Large intestine (tissue), 3 donors: ENCODE measurements around the gene EFR3B. TPM values are rescaled to one million over a fixed set of nuclear protein-coding genes. Genes with fewer than 3 reads are reported as not detected.

ENCODE experiments used
- DNase-seq, 2 donors: peaks; one replicate each; pipeline versions ENCODE4 v3.0.0 to v3.0.0-alpha.2; 2013
- H3K27ac ChIP-seq: one replicate; pipeline ENCODE4 v1.5.1; 2013; ENCODE audit warnings: low read length
- H3K27me3 ChIP-seq: 2 replicates; pipeline ENCODE4 v1.6.1; 2013; ENCODE audit warnings: low read length; ENCODE audit not compliant: control insufficient read depth, insufficient read depth
- H3K36me3 ChIP-seq: 2 replicates; pipeline ENCODE4 v1.6.1; 2013; ENCODE audit warnings: low read length; ENCODE audit not compliant: control insufficient read depth, insufficient read depth
- H3K4me1 ChIP-seq: one replicate; pipeline ENCODE4 v1.6.1; 2013; ENCODE audit warnings: low read length; ENCODE audit not compliant: control insufficient read depth, insufficient read depth
- H3K4me3 ChIP-seq: one replicate; pipeline ENCODE4 v1.5.1; 2013; ENCODE audit warnings: low read length
- H3K9me3 ChIP-seq: one replicate; pipeline ENCODE4 v1.6.1; 2013; ENCODE audit warnings: mild to moderate bottlenecking, low read depth, low read length, moderate library complexity; ENCODE audit not compliant: control insufficient read depth
- WGBS: methylation state at CpG from one replicate; pipeline ENCODE4 v1.1.5; 2013; ENCODE audit warnings: low lambda C conversion rate; ENCODE audit not compliant: insufficient coverage; 5-methylcytosine and 5-hydroxymethylcytosine counted together
- polyA plus RNA-seq: library from polyadenylated mRNA; unstranded; fragments of 120-200 nt; gene quantifications from one replicate; pipeline ENCODE4 v1.2.1, GENCODE V29; 2013

EFR3B gene
- polyA plus RNA-seq, 1 donor, result 6.2 TPM

DNA sequence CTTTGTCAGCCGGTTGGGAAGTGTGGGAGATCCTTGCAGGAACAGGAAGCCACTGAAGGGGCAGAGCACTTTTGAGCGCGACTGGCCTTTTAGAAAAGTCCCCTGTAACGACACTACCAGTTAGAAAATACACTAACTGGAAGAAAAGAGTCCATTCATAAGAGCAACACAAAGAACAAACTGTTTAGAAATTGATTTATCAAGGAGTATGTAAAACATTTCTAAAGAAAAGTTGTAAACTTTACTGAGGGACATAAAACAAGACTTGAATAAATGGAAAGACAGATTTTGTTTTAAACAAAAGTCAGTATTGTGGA is 156.3 kb downstream of the EFR3B start:
- H3K27me3 ChIP-seq, result no peaks in the 10 kb centered on the region
- no peak for DNase-seq
- no CpG with 5 or more reads among the region's 4 CpGs for WGBS
- H3K4me1 ChIP-seq, result no peaks in the 10 kb centered on the region
- no peaks in the 10 kb centered on the region for H3K9me3 ChIP-seq
- no peak overlapping the region for H3K27ac ChIP-seq
- H3K36me3 ChIP-seq, result no peaks in the 10 kb centered on the region
- no peak overlapping the region for H3K4me3 ChIP-seq

DNA sequence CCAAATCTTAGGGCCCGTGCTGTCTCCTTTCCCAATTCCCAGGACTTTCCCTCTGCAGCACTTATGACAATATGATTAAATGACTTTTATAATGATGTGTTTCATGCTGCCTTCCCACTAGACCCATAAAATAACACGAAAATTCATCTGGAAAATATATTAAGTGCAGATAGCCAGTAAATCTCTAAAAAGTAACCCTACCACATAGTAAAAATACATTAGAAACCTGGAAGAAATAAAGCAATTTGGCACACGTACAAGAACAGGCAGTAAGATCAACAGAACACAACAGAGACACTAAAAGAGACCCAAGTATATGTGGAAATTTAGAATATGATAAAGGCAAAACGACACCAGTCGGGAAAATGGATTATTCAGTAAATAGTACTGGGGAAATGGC is 156.7 kb downstream of the EFR3B start:
- H3K27ac ChIP-seq, result no peak overlapping the region
- H3K4me1 ChIP-seq, result no peaks in the 10 kb centered on the region
- no peak overlapping the region for H3K4me3 ChIP-seq
- DNase-seq, result no peak
- H3K36me3 ChIP-seq, result no peaks in the 10 kb centered on the region
- no peaks in the 10 kb centered on the region for H3K27me3 ChIP-seq
- H3K9me3 ChIP-seq, result no peaks in the 10 kb centered on the region
- 80% methylated on average over 4 of the region's 5 CpGs for WGBS

DNA sequence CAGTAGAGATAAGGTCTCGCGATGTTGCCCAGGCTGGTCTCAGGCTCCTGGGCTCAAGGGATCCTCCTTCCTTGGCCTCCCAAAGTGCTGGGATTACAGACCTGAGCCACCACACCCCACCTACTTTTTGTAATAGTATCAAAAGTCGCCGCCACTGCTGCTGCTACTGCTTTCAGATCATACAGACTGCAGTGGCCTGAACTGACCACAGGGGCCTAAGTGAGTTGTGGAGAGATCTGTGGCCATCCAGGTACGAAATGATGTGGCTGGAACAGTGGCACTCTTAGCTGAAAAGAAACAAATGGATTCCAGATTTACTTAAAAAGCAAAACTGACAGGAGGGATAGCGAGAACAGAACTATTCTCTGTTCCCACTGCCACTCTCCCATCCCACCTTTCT is 159.4 kb downstream of the EFR3B start:
- no peaks in the 10 kb centered on the region for H3K9me3 ChIP-seq
- H3K36me3 ChIP-seq, result no peaks in the 10 kb centered on the region
- H3K4me3 ChIP-seq, result no peak overlapping the region
- WGBS, result no CpG with 5 or more reads among the region's 6 CpGs
- H3K27ac ChIP-seq, result no peak overlapping the region
- DNase-seq, result no peak
- no peaks in the 10 kb centered on the region for H3K4me1 ChIP-seq
- no peaks in the 10 kb centered on the region for H3K27me3 ChIP-seq

DNA sequence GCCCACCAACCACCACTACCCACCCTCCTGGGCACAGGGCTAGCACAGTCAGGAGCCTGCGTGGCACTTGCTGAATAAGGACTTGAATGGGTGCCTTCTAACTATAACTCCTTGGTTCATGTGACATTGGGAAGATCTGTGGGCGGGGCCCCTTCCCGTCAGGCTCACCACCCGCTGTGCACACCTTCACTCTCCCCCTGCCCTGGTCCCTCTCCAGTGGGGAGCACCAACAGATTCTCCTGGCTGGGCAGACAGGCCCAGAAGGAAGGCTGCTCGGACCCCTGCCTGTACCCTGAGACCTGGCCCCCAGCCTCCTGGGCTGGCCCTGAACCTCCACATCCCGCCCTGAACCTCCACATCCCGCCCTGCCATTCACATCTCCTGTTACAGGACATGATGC is 159.9 kb downstream of the EFR3B start:
- Histone ChIP-seq H3K9me3 (no peaks in the 10 kb centered on the region), H3K4me3 (no peak overlapping the region), H3K27me3 (no peaks in the 10 kb centered on the region), H3K4me1 (no peaks in the 10 kb centered on the region), H3K27ac (no peak overlapping the region), H3K36me3 (no peaks in the 10 kb centered on the region)
- no peak for DNase-seq
- WGBS, result no CpG with 5 or more reads among the region's 7 CpGs

DNA sequence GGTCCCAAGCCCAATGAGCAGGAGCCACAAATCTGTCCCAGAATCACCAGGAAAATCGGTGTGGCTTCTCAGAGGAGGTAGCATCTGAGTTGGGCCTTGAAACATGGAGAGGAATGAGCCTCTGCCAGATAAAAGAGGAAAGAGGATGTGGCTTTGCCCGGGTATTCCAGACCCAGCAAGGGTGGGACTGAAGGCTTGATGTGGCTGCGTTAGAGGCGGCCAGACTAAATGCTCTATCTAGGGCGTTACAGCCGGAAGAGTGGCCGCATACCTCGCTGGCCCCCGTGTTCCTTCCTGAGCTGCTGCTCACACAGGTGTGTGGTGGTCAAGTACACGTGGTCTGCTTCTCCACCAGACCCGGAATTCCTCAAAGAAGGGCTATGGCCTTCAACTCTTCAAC is 160.4 kb downstream of the EFR3B start:
- DNase-seq, result no peak
- no peaks in the 10 kb centered on the region for H3K36me3 ChIP-seq
- no peaks in the 10 kb centered on the region for H3K27me3 ChIP-seq
- no peak overlapping the region for H3K27ac ChIP-seq
- WGBS, result no CpG with 5 or more reads among the region's 11 CpGs
- H3K9me3 ChIP-seq, result no peaks in the 10 kb centered on the region
- no peaks in the 10 kb centered on the region for H3K4me1 ChIP-seq
- H3K4me3 ChIP-seq, result no peak overlapping the region

DNA sequence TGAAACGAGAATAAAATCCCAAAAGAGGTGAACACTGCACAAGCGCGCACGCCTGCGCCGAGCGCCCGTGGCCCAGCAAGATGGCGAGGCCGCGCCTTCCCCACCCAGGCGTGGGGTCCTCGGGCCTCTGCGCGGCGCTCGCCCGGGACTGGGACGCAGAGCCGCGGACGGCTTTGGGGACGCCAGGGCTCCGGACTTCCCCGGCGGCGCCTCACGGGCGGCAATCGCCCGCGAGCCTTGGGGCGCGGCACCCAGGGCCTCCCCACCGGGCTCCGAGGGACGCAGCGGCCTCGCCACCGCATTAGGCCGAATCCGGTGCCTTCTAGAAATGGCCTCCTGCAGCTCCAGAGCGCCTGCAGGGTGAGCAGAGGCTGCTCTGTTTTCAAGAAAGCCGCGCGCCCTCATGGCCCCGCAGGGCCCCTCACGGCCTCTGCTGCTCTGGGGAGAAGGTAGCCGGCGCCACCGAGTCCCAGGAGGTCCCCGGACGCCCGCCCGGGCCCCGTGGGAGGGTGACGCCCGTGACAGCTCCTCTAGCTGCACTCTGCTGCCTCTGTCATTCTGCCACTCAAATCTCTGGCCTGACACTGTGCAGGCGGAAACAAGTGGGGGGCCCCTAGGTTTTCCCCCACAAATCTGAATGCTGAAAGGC is 162.4 kb downstream of the EFR3B start:
- no CpG with 5 or more reads among the region's 59 CpGs for WGBS
- H3K36me3 ChIP-seq, result no peaks in the 10 kb centered on the region
- H3K9me3 ChIP-seq, result no peaks in the 10 kb centered on the region
- DNase-seq, result peak in 1 of 2 donors; percentile 55
- H3K27me3 ChIP-seq, result no peaks in the 10 kb centered on the region
- peak overlapping the region; percentile 27 for H3K4me3 ChIP-seq
- no peak overlapping the region for H3K27ac ChIP-seq
- no peaks in the 10 kb centered on the region for H3K4me1 ChIP-seq

DNA sequence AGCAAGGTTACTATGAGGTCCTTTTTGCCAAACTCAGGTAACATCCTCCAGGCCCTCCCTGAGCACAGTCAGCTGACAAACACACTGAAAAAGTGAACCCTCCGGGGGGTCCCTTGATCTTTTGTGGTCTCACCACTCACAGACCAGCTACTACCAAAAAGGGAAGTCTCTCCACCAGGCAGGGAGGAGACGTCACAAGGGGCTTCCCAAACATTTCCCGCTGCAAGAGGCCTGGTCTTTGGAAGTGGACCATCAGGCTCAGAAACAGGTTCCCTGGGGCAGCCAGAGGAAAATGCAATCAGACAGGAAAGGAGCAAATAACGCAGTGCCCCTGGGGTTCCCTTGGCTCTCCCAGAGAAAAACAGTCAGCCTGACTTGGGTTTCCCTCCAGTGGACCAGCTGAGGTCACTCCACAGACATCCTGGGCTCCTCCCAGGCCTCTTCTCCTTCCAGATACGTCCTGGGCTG is 165.2 kb downstream of the EFR3B start:
- H3K27me3 ChIP-seq, result no peaks in the 10 kb centered on the region
- DNase-seq, result no peak
- H3K27ac ChIP-seq, result no peak overlapping the region
- no peaks in the 10 kb centered on the region for H3K36me3 ChIP-seq
- no peak overlapping the region for H3K4me3 ChIP-seq
- WGBS, result no CpG with 5 or more reads among the region's 5 CpGs
- H3K9me3 ChIP-seq, result no peaks in the 10 kb centered on the region
- no peaks in the 10 kb centered on the region for H3K4me1 ChIP-seq

Other genes with a start within 250 kb of the EFR3B start
- gene PTRHD1, start 248.7 kb upstream of the EFR3B start, polyA plus RNA-seq, result 38.6 TPM
- gene CENPO, start 248.7 kb upstream of the EFR3B start, polyA plus RNA-seq, result 10.5 TPM
- 18.4 TPM for gene ADCY3, start 121.8 kb upstream of the EFR3B start, polyA plus RNA-seq
- gene DNAJC27, start 70.1 kb upstream of the EFR3B start, polyA plus RNA-seq, result 6.5 TPM
- 4.0 TPM for gene POMC, start 126.5 kb downstream of the EFR3B start, polyA plus RNA-seq